Endothelial cell of umbilical vein (primary cell): ENCODE data around the gene RAMP3.

Experiments
- CTCF ChIP-seq, 2 donors: IDR thresholded peaks; 1 replicate in 1 of 2; 2 replicates in 1 of 2; pipeline ENCODE4 v1.5.1; 2011; ENCODE audit warnings: low read length in 2 of 2, mild to moderate bottlenecking in 2 of 2, moderate library complexity in 2 of 2, control low read depth in 1 of 2, inconsistent platforms in 1 of 2, low read depth in 1 of 2; ENCODE audit not compliant: insufficient read depth in 1 of 2; ENCODE audit errors: extremely low read depth in 1 of 2
- EZH2 ChIP-seq: IDR thresholded peaks from 2 replicates; pipeline ENCODE4 v1.6.1; 2012; ENCODE audit warnings: borderline replicate concordance, low read depth, mild to moderate bottlenecking, moderate library complexity, low read length, inconsistent platforms; ENCODE audit not compliant: severe bottlenecking
- MAX ChIP-seq: IDR thresholded peaks from 2 replicates; pipeline ENCODE4 v1.6.1; 2011; ENCODE audit not compliant: insufficient read depth, insufficient read length
- POLR2A ChIP-seq: IDR thresholded peaks from 2 replicates; pipeline ENCODE4 v1.6.1; 2012; ENCODE audit warnings: low read depth, mild to moderate bottlenecking, control low read depth, low read length
- POLR2AphosphoS5 ChIP-seq: IDR thresholded peaks from 2 replicates; pipeline ENCODE4 v1.6.1; 2012; ENCODE audit warnings: low read depth, mild to moderate bottlenecking, control low read depth, low read length, moderate library complexity; ENCODE audit not compliant: insufficient read depth

GRCh38 chr7:45190406-45191165 is 33.0 kb downstream of the RAMP3 start:
- TF ChIP-seq CTCF (IDR thresholded peaks at IDR 0.05; ENCODE audit: extremely low read depth in 1 of 2, insufficient read depth in 1 of 2, low read depth in 1 of 2, low read length in 2 of 2), result no peak
- TF ChIP-seq POLR2AphosphoS5, result no peak
- no peak for TF ChIP-seq POLR2A
- TF ChIP-seq MAX, result no peak
- TF ChIP-seq EZH2, result no peak
